ENCODE results near the gene FLT4.

- TF ChIP-seq, protein P1, sequence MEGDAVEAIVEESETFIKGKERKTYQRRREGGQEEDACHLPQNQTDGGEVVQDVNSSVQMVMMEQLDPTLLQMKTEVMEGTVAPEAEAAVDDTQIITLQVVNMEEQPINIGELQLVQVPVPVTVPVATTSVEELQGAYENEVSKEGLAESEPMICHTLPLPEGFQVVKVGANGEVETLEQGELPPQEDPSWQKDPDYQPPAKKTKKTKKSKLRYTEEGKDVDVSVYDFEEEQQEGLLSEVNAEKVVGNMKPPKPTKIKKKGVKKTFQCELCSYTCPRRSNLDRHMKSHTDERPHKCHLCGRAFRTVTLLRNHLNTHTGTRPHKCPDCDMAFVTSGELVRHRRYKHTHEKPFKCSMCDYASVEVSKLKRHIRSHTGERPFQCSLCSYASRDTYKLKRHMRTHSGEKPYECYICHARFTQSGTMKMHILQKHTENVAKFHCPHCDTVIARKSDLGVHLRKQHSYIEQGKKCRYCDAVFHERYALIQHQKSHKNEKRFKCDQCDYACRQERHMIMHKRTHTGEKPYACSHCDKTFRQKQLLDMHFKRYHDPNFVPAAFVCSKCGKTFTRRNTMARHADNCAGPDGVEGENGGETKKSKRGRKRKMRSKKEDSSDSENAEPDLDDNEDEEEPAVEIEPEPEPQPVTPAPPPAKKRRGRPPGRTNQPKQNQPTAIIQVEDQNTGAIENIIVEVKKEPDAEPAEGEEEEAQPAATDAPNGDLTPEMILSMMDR (IDR thresholded peaks at IDR 0.05), result no peak
- no peak for TF ChIP-seq POLR2A (IDR thresholded peaks at IDR 0.05)
Observed at GRCh38 chr5:180630426-180630825, 19.0 kb downstream of the FLT4 start.

Measured in lower leg skin (tissue), 3 donors.